ENCODE measurements around the gene FGB.

DNA sequence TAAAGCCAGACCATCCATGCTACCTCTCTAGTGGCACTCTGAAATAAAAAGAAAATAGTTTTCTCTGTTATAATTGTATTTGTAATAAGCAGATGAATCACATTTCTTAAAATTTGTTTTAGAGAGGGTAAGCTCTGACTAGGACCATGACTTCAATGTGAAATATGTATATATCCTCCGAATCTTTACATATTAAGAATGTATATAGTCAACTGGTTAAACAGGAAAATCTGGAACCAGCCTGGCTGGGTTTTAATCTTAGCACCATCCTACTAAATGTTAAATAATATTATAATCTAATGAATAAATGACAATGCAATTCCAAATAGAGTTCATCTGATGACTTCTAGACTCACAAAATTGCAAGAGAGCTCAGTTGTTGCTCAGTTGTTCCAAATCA lies 1.5 kb downstream of the FGB start:
- TF ChIP-seq, protein P1, sequence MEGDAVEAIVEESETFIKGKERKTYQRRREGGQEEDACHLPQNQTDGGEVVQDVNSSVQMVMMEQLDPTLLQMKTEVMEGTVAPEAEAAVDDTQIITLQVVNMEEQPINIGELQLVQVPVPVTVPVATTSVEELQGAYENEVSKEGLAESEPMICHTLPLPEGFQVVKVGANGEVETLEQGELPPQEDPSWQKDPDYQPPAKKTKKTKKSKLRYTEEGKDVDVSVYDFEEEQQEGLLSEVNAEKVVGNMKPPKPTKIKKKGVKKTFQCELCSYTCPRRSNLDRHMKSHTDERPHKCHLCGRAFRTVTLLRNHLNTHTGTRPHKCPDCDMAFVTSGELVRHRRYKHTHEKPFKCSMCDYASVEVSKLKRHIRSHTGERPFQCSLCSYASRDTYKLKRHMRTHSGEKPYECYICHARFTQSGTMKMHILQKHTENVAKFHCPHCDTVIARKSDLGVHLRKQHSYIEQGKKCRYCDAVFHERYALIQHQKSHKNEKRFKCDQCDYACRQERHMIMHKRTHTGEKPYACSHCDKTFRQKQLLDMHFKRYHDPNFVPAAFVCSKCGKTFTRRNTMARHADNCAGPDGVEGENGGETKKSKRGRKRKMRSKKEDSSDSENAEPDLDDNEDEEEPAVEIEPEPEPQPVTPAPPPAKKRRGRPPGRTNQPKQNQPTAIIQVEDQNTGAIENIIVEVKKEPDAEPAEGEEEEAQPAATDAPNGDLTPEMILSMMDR (IDR thresholded peaks at IDR 0.05; ENCODE audit: low read length): no peak
- TF ChIP-seq EZH2 (IDR thresholded peaks at IDR 0.05; ENCODE audit: borderline replicate concordance, low read length): no peak

Data from OCI-LY1 (cell line).